Activated naive CD8-positive, alpha-beta T cell treated with anti-CD3 and anti-CD28 coated beads, Interleukin-2, amount 50 U/mL, for 16 hours (primary cell): ENCODE data around the gene ZMYND8.
"Not testable (repeated sequence)": the region's sequence is repeated elsewhere in the genome, so short reads cannot be mapped to it uniquely, and the experiment has no call there.

Experiments
- DNase-seq: peaks from one replicate; pipeline ENCODE4 v3.0.0-alpha.2; 2020; ENCODE audit warnings: low read depth, low spot score

ZMYND8 gene

DNA sequence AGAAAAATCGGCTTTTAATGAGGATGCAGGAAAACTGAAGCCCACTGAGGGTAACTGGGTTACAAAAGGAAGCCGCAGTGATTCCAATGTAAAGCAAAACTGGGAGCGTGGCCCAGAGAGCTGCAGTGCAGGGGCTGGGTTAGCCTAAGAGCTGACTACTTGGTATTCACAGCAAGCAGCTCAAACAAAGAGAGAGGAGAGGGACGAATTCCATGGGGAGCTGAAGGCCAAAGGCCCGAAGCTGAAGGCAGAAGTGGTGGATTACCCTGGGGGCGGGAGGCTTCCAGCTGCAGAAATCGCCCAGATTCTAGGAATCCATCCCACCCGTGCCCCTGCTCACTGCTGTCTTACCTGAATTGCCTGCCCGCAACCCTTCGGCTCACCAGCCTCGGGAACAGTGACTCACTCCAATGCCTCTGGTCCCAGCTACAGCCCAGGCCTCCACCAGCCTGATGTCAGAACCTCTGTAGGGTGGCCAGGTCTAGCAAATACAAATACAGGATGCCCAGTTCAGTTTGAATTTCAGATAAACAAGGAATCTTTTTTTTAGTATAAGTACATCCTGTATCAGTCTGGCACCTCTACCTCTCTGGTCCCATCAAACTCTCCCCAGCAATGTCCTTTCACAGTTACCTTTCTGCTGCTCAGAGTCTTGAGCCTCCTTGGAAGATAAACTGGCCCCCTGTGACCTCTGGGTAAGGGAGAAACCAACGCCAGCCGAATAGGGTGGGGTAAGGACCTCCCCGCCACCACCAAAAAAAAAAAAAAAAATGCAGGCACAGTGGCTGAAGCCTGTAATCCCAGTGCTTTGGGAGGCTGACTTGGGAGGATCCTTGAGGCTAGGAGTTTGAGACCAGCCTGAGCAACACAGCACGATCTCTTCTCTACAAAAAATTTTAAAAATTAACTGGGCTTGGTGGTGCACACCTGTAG lies 14.6 kb upstream of the ZMYND8 start:
- DNase-seq, result no peak

DNA sequence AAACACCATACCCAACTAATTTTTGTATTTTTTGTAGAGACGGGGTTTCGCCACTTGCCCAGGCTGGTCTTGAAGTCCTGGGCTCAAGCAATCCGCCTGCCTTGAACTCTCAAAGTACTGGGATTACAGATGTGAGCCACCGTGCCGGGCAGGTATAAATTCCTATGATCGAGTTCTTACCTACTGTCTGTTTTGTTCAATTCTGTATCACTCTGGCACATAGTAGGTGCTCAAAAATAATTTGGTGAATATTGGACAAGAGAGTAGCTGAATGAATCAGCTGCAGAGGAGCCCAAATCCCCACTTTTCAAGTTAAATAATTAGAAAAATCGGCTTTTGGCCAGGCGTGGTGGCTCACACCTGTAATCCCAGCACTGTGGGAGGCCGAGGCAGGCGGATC lies 13.7 kb upstream of the ZMYND8 start:
- no peak for DNase-seq

GRCh38 chr20:47368301-47368700 lies 11.8 kb upstream of the ZMYND8 start:
- no peak for DNase-seq

- DNase-seq, result not testable (repeated sequence)
Measured at GRCh38 chr20:47366301-47366700, 9.8 kb upstream of the ZMYND8 start.

GRCh38 chr20:47365023-47365764 lies 8.7 kb upstream of the ZMYND8 start:
- no peak for DNase-seq

GRCh38 chr20:47362361-47363219 lies 6.1 kb upstream of the ZMYND8 start:
- DNase-seq, result no peak

- no peak for DNase-seq
Measured at GRCh38 chr20:47361057-47361915, 4.8 kb upstream of the ZMYND8 start.

DNA sequence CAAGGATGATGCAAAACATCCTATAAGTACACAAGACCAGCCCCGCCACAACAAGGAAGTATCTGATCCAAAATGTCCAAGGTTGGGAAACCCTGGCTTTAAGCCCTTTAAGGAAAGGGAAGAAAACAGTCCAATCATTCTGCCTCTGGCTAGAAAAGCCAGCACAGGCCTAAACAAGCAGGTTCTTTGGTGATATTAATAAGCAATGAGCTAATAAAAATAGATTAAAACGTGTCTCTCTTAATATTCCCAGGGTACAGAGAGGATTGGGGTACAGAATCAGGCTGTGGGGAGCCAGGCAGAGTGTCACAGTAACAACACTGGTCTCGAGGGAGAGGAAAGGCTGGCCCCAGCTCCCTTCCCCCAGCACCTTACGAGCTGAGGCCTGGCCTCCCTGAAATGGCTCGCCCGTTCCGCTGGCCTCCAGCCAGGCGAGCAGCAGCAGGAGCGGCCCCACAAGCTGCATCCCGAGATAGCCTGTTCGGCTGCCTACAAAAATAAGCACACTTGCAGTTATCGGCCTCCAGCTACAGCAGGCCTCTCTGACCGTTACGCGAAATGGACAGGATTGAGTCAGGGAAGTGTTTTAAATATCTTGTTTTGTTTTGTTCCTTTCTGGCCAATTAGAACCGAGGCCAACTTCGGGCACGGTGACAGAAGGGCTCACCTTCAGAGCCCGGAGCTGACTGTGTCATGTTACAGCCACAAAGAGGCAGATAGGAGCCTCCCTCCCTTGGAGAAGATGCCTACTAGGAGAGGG lies 4.0 kb upstream of the ZMYND8 start:
- DNase-seq, result no peak

GRCh38 chr20:47359530-47360296 lies 3.2 kb upstream of the ZMYND8 start:
- DNase-seq, result no peak

- no peak for DNase-seq
Measured at GRCh38 chr20:47358672-47359529, 2.4 kb upstream of the ZMYND8 start.

- no peak for DNase-seq
Measured at GRCh38 chr20:47358039-47358671, 1.7 kb upstream of the ZMYND8 start.

DNA sequence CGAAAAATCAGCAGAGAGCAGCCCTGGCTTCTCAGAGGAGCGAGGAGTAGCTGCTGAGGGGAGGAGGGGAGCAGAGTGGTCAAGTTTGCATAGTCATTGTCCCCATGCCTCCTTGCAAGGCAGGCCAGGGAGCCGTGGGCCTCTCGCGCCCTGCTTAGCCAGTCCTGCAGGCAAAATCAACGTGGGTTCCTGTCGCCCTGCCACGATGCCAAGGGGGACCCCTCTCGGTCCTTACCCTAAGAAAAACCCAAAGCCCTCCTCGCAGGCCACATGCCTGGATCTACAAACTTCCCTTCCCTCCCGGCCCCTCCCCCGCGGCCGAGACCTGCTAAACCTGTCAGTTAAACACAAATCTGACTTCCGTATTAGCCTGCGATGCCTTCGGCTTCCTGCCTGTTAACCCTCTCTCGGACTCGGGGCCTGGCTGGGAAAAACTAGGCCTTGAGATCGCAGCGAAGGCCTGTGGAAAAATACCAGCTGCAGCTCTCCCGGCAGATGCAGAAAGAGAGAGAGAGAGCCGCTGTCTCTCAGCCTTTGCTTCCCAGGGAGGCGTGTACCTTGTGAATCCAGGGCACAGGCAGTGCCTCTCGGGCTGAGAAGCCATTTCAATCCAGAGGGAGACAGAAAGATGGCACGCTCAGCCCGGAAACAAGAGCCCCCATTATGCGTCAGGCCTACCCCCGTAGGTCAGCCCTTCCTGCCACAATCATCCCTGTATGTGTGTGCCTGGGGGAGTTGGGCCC lies 968 bp upstream of the ZMYND8 start:
- no peak for DNase-seq

- no peak for DNase-seq
Measured at GRCh38 chr20:47356220-47356525, 326 bp downstream of the ZMYND8 start.

DNA sequence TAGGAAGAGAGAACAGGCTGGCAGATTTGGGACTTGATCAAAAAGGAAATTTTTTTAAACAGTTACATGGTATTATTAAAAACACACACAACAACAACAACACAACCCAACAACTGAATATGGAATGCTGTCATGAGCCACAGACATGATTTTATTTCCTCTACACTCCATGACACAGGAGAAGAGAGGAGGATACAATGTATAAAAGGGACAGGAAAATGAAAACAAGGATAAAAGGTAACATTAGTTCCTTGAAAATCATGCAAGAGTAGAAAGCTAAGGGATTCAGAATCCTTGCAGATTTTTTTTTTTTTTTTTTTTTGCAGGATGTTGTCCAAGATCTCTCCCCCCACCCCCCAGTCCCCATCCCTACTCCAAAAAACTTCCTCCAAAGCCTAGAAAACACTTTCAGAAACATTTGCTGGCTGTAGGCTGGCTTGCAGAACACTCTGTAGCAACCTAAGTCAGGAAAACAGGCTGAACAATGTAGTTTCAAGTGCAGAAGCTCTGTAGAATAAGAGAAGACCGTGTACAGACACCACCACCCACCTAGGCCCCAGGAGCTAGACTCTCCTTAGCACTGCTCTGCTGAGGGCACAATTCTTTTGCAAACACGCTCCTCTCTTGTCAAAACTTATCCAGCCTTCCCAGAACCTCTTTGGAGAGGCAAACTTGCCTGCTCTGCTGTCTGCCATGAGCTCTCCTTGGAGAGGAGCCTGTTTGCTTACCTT lies 845 bp downstream of the ZMYND8 start:
- DNase-seq, result no peak

DNA sequence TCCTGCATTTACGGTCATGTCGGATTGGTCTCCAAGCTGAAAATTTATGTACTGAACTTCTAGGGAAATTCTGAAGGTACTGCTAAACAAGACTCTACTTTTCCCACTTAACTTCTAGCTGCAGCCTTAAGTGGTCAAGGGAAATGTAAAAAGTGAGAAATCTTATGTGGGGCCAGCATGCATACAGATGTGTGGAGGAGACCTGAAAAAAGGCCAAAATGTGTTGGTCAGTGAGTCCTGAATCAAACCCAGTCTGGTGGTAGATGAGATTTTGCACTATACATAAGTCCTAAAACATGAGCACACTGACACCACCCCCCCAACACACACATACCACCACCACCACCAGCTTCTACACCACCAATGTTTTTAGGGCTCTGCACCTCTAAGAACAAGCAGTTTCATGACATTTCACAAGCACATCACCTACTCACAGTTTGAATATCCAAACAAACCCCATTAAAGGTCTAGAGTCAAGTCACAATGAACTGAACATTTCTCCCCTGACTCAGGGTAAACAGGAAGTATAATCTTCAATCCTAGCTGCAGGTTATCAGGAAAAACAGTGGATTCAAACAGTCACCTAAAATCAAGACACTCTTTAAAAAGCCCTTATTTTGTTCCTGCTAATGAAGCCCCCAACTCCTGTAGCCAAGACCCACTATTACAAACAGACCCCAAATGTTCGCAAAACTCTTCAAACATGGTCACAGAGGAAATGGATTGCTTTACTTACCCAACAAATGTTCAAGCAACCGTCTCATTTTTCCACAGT lies 1.6 kb downstream of the ZMYND8 start:
- DNase-seq, result no peak

GRCh38 chr20:47354464-47354713 lies 2.1 kb downstream of the ZMYND8 start:
- no peak for DNase-seq
